Measurements from ENCODE around the gene GBX1.

Gene GBX1

GRCh38 chr7:151110941-151111645 lies 56.4 kb downstream of the GBX1 start:
- peak; percentile 72 to 75 for DNase-seq

GRCh38 chr7:151110236-151110940 lies 57.1 kb downstream of the GBX1 start:
- DNase-seq, result no peak

- DNase-seq, result no peak
These were observed 58.1 kb downstream of the GBX1 start for GRCh38 chr7:151109094-151110048.

- no peak for DNase-seq
These were observed 59.6 kb downstream of the GBX1 start for GRCh38 chr7:151107882-151108281.

GRCh38 chr7:151104411-151105235 lies 62.9 kb downstream of the GBX1 start:
- DNase-seq, result no peak

- no peak for DNase-seq
These were observed 63.5 kb downstream of the GBX1 start for GRCh38 chr7:151103973-151104372.

GRCh38 chr7:151102991-151103390 lies 64.5 kb downstream of the GBX1 start:
- DNase-seq, result no peak

GRCh38 chr7:151101621-151102396 lies 65.7 kb downstream of the GBX1 start:
- DNase-seq, result no peak

- no peak for DNase-seq
These were observed 66.6 kb downstream of the GBX1 start for GRCh38 chr7:151100921-151101320.

- no peak for DNase-seq
These were observed 67.8 kb downstream of the GBX1 start for GRCh38 chr7:151099486-151100211.

Data from stimulated activated CD4-positive, alpha-beta T cell treated with anti-CD3 and anti-CD28 coated beads, Interleukin-2, amount 100 ng/mL, for 48 hours (primary cell).